Hair follicle dermal papilla cell (primary cell): ENCODE data around the gene MT1G. TPM values are rescaled to one million over a fixed set of nuclear protein-coding genes. Genes with fewer than 3 reads are reported as not detected.

Experiments
- total RNA-seq: library from RNA; depleted of rRNA; stranded (reverse); fragments of >200 nt; gene quantifications from 2 replicates; pipeline ENCODE4 v1.2.3, GENCODE V29; 2012

MT1G gene
- not detected in 2 replicates for total RNA-seq

DNA sequence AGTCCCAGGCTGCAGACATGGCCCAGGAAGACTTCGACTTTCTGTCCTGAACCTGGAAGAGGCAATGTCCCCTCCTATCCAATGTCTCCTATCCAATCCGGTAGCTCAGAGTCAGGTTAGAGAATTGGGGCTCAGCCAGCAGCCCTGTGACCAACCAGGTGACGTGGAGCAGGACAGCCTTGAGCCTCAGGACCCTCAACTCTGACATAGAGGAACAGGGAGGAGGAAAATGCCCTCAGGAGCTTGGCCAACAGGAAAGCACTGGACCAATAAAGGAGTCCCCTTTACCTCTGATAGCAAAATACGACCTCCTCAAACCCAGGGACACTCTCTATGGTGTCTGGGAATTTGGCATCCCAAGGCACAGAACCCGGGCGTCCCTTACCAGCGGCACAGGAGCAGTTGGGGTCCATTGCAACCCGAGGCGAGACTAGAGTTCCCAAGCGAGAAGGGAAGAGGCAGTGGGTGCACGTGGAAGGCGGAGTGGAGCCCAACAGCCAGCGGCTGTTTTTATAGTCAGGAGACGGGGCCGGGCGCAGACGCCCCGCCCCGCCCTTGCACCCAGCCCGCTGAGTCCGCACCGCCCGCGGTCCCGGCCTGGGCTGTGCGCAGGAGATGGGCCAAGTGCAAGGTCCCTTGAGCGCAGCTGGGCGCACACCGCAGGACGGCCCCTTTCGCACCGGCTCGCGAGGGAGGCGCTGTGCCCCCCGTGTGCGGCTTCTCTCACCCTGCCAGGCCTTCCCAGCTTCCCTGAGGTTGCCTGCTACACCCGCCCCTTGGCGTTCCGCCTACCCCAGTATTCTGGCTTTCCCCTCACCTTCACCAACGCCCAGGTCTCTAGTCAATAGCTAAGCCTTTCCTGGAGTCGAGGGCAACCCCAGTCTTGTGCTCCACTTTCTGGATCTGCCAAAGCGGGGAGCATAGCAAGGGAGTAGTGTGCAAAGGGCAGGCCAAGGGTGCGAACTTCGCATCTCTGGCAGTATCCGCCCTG lies at the start of gene MT1G:
Gene MT1G, minus strand, starts transcription at position 485 of the 991 bp plus-strand sequence. Its CDS starts 72 bp downstream, at position 413.

DNA sequence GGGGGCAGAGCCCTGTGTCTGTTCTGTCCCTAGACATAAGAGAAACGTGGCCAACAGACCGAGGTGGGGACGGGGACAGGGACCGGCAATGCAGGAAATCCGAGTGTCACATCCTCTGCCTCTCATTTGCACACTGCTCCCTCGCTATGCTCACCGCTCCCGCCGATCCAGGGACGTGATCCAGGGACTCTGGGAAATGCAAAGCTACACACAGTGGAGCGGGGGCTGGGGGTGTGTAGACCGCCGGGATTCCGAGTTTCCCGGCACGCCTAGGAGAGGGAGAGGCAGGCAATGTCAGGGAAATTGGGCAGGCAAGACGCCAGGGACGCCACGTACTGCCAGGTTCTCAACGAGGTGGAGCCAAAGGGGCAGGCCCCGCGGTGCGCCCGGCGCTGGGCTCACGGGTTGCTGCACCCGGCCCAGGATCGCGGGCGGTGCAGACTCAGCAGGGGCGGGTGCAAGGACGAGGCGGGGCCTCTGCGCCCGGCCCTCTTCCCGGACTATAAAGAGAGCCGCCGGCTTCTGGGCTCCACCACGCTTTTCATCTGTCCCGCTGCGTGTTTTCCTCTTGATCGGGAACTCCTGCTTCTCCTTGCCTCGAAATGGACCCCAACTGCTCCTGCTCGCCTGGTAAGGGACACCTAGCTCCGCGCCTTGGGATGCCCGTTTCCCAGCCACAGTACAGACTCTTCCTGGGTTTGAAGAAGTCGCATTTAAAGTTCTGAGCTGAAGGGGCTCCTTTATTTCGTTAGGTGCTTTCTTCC lies 14.3 kb upstream of the MT1G start, which contains the start of gene MT1X:
Gene MT1X, plus strand, starts transcription at position 532 of the 764 bp plus-strand sequence. Its CDS starts 71 bp downstream, at position 603.

DNA sequence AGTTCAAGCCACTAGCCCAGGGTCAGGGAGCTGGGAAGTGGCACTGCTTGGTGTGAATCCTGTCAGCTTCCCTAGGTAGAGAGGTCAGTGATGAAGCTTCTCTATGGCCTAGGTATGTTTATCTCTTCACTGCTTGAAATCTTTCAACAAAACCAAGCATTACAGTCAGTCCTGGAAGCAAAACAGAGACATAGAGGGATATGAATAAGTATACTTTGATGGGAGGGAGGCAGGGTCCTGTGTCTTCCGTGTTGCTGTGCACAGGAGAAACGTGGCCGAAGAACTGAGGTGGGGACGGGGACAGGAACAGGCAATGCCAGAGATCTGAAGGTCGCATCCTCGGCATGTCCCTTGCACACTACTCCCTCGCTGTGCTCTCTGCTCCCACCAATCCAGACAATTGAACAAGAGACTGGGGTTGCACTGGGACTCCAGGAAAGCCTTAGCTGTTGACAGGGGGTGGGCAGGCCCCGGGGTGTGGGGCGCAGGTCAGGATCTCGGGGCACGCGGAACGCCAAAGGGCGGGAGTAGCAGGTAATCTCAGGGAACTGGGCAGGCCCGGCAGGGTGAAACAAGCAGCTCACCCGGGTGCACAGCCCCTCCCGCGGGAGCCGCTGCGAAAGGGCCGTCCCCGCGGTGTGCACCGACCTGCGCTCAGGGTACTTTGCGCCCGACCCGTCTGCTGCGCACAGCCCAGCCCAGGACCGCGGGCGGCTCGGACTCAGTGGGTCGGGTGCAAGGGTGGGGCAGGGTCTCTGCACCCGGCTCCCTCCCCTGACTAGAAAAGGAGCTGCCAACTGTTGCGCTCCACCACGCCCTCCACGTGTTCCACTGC lies 1.4 kb upstream of the MT1G start, which contains the start of gene MT1H:
Gene MT1H, plus strand, starts transcription at position 810 of the 835 bp plus-strand sequence. CDS start 71 bp downstream, outside the sequence.

GRCh38 chr16:56657555-56658326 lies 10.1 kb downstream of the MT1G start, which contains the start of gene MT1F:
MT1F (plus strand) TSS chr16:56657959; CDS start chr16:56658059, 100 bp downstream.

GRCh38 chr16:56651586-56651985 lies 16.3 kb downstream of the MT1G start, which contains the start of gene MT1B:
MT1B (plus strand) TSS chr16:56651886; CDS start chr16:56651954, 68 bp downstream.

DNA sequence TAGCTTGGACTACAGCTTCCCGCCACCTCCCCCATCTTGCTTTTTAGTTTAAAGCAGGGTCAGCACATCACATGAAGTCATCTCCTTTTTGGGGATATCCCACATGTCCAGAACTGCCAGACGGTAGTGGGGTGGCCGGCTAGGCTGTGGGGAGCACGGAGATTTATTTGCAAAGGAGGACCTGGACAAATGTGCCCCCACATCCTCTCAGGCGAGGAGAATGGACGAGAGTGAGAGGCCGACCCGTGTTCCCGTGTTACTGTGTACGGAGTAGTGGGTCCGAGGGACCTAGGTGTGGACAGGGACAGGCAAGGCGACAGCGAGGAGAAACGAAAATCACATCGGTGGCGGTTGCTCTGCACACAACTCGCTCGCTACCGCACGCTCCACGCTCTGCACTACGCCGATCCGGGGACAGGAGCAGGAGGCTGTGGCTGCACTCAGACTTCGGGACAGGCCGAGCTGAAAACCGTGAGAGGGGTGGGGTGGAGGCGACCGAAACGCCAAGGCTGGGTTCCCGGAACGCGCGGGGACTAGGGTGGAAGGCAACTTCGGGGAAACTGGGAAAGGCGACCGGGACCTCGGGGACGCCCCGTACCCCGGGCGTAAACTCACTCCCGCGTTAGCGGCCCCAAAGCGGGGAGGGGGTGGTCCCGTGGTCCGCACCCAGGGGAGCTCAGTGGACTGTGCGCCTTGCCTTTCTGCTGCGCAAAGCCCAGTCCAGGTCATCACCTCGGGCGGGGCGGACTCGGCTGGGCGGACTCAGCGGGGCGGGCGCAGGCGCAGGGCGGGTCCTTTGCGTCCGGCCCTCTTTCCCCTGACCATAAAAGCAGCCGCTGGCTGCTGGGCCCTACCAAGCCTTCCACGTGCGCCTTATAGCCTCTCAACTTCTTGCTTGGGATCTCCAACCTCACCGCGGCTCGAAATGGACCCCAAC lies 29.8 kb downstream of the MT1G start, which contains the start of gene MT1A:
Gene MT1A, plus strand, starts transcription at position 853 of the 937 bp plus-strand sequence. Its CDS starts 73 bp downstream, at position 926.

DNA sequence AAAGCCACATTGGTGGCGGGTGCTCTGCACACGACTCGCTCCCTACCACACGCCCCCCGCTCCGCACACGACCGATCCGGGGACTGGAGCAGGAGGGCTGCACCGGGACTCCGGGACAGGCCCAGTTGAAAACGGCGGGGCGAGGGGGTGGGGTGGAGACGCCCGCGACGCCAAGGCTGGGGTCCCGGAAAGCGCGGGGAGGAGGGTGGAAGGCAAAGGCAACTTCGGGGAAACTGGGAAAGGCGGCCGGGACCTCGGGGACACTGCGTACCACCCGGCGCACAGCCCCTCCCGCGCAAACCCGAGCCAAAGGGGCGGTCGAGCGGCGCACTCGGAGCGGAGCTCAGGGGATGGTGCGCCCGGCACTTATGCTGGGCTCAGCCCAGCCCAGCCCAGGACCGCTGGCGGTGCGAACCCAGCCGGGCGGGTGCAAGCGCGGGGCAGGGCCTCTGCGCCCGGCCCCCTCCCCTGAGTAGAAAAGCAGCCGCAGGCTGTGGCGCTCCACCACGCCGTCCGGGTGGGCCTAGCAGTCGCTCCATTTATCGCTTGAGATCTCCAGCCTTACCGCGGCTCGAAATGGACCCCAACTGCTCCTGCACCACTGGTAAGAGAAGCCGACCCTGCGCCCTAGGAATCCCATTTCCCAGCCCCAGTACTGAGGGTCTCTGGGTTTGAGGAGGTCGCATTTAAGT lies 35.6 kb downstream of the MT1G start, which contains the start of gene MT1M:
Gene MT1M, plus strand, starts transcription at position 504 of the 692 bp plus-strand sequence. Its CDS starts 73 bp downstream, at position 577.

GRCh38 chr16:56625140-56625942 lies 42.5 kb downstream of the MT1G start, which contains the start of gene MT1E:
MT1E (plus strand) TSS chr16:56625781; CDS start chr16:56625852, 71 bp downstream.

Other genes starting within 250 kb of the MT1G start
- 240 and 294 TPM in 2 replicates for gene AMFR, start 242.5 kb downstream of the MT1G start, total RNA-seq
- gene NUDT21, start 216.7 kb downstream of the MT1G start, total RNA-seq: 58.4 and 60.5 TPM in 2 replicates
- 81.3 and 121 TPM in 2 replicates for gene OGFOD1, start 216.5 kb downstream of the MT1G start, total RNA-seq
- gene BBS2, start 148.0 kb downstream of the MT1G start, total RNA-seq: 60.7 and 61.8 TPM in 2 replicates
- not detected in 2 replicates for gene MT4, start 103.0 kb downstream of the MT1G start, total RNA-seq
- gene MT3, start 78.5 kb downstream of the MT1G start, total RNA-seq: not detected in 2 replicates
- 5.6 and 7.5 TPM in 2 replicates for gene MT2A, start 59.5 kb downstream of the MT1G start, total RNA-seq
- 16.6 and 18.0 TPM in 2 replicates for gene MT1E, start 42.3 kb downstream of the MT1G start, total RNA-seq
- 0.81 and 1.6 TPM in 2 replicates for gene MT1M, start 35.4 kb downstream of the MT1G start, total RNA-seq
- not detected in 2 replicates for gene MT1A, start 29.4 kb downstream of the MT1G start, total RNA-seq
- gene MT1B, start 16.2 kb downstream of the MT1G start, total RNA-seq: not detected in 2 replicates
- 0.16 TPM in 1 of 2 replicates, not detected in the other for gene MT1F, start 10.1 kb downstream of the MT1G start, total RNA-seq
- not detected in 2 replicates for gene MT1H, start 1.7 kb upstream of the MT1G start, total RNA-seq
- gene MT1X, start 14.4 kb upstream of the MT1G start, total RNA-seq: 13.1 and 13.8 TPM in 2 replicates
- gene NUP93, start 62.1 kb upstream of the MT1G start, total RNA-seq: 40.7 and 44.6 TPM in 2 replicates
- not detected in 2 replicates for gene SLC12A3, start 197.1 kb upstream of the MT1G start, total RNA-seq